ENCODE results near the gene CCNQ.

CCNQ gene

GRCh38 chrX:153596981-153597750 lies 1.8 kb downstream of the CCNQ start:
- no peak for DNase-seq (ENCODE audit: low read depth)

- DNase-seq (ENCODE audit: low read depth), result no peak
Measured at GRCh38 chrX:153595859-153596857, 2.8 kb downstream of the CCNQ start.

- no peak for DNase-seq (ENCODE audit: low read depth)
Measured at GRCh38 chrX:153595387-153595786, 3.6 kb downstream of the CCNQ start.

GRCh38 chrX:153593811-153594500 lies 5.0 kb downstream of the CCNQ start:
- DNase-seq (ENCODE audit: low read depth), result no peak

- no peak for DNase-seq (ENCODE audit: low read depth)
Measured at GRCh38 chrX:153592966-153593688, 5.8 kb downstream of the CCNQ start.

GRCh38 chrX:153592091-153592833 lies 6.7 kb downstream of the CCNQ start:
- DNase-seq (ENCODE audit: low read depth), result no peak

GRCh38 chrX:153590961-153591956 lies 7.7 kb downstream of the CCNQ start:
- DNase-seq (ENCODE audit: low read depth), result no peak

GRCh38 chrX:153588782-153589446 lies 10.0 kb downstream of the CCNQ start:
- DNase-seq (ENCODE audit: low read depth), result no peak

- DNase-seq (ENCODE audit: low read depth), result no peak
Measured at GRCh38 chrX:153588021-153588781, 10.7 kb downstream of the CCNQ start.

GRCh38 chrX:153587342-153587741 lies 11.6 kb downstream of the CCNQ start:
- DNase-seq (ENCODE audit: low read depth), result no peak

- no peak for DNase-seq (ENCODE audit: low read depth)
Measured at GRCh38 chrX:153585827-153586226, 13.1 kb downstream of the CCNQ start.

- DNase-seq (ENCODE audit: low read depth), result no peak
Measured at GRCh38 chrX:153583433-153583832, 15.5 kb downstream of the CCNQ start.

- peak; percentile 54 for DNase-seq (ENCODE audit: low read depth)
Measured at GRCh38 chrX:153582896-153583295, 16.0 kb downstream of the CCNQ start.

- no peak for DNase-seq (ENCODE audit: low read depth)
Measured at GRCh38 chrX:153580700-153581386, 18.1 kb downstream of the CCNQ start.

GRCh38 chrX:153578889-153579288 lies 20.1 kb downstream of the CCNQ start:
- DNase-seq (ENCODE audit: low read depth), result no peak

- DNase-seq (ENCODE audit: low read depth), result no peak
Measured at GRCh38 chrX:153578200-153578835, 20.6 kb downstream of the CCNQ start.

GRCh38 chrX:153576961-153577360 lies 22.0 kb downstream of the CCNQ start:
- DNase-seq (ENCODE audit: low read depth), result no peak
